GM23338 (cell line): Measurements from ENCODE around the gene THSD4.

Experiments used
- CREB1 ChIP-seq: fragments of 250-450 bp; sonication (Bioruptor Pico); IDR thresholded peaks from 2 replicates; pipeline ENCODE4 v1.5.0; 2020; ENCODE audit warnings: low read depth, mild to moderate bottlenecking, moderate library complexity
- EZH2 ChIP-seq: fragments of 200-600 bp; sonication (generic); IDR thresholded peaks from one replicate; pipeline ENCODE4 v1.8.0; 2017; ENCODE audit warnings: antibody characterized with exemption, mild to moderate bottlenecking, low read depth; ENCODE audit not compliant: unreplicated experiment
- EZH2phosphoT487 ChIP-seq: fragments of 200-600 bp; sonication (generic); IDR thresholded peaks from one replicate; pipeline ENCODE4 v1.8.1; 2018; ENCODE audit warnings: antibody characterized with exemption; ENCODE audit not compliant: unreplicated experiment
- POLR2AphosphoS5 ChIP-seq: IDR thresholded peaks from 2 replicates; pipeline ENCODE4 v1.6.1; 2016; ENCODE audit warnings: antibody characterized with exemption, low read depth
- STAT1 ChIP-seq: IDR thresholded peaks from one replicate; pipeline ENCODE4 v1.6.1; 2016; ENCODE audit warnings: antibody characterized with exemption; ENCODE audit not compliant: unreplicated experiment
- ZNF331 ChIP-seq: fragments of 250-450 bp; sonication (Bioruptor Pico); IDR thresholded peaks from 2 replicates; pipeline ENCODE4 v1.5.0; 2020; ENCODE audit warnings: low read depth, mild to moderate bottlenecking, moderate library complexity
- TF ChIP-seq, protein P1 (sequence below), 2 experiments: fragments of 200-600 bp in 1 of 2; sonication (generic) in 1 of 2; conservative IDR thresholded peaks; 2 replicates each; pipeline versions ENCODE4 v1.5.1 to v1.6.1; 2016 to 2017; ENCODE audit warnings: antibody characterized with exemption in 2 of 2, low read depth in 2 of 2, mild to moderate bottlenecking in 2 of 2, moderate library complexity in 1 of 2
- TF ChIP-seq, protein P2 (sequence below): IDR thresholded peaks from one replicate; pipeline ENCODE4 v1.6.1; 2018; ENCODE audit warnings: antibody characterized with exemption; ENCODE audit not compliant: unreplicated experiment
- TF ChIP-seq, protein P3 (sequence below): IDR thresholded peaks from 2 replicates; pipeline ENCODE4 v1.6.1; 2016; ENCODE audit warnings: antibody characterized with exemption

DNA sequence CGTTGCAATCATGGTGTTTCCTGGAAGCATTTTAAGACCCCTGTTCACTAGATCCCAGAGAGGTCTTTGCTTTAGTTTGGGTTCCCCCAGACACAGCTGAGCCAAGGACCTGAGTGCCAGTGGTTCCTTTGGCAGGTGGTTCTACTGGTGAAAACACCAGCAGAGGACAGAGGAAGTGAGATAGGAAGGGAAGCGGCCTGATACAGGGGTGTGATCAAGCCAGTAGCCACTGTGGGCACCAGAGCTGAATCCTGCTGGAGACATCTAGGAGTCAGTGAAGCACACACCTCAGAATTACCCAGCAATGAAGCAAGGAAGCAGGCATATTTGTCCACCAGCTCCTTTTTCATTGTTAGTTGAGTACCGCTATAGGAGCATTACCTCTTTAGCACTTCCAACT lies 451.9 kb downstream of the THSD4 start:
- no peak for TF ChIP-seq EZH2phosphoT487
- TF ChIP-seq EZH2: no peak
- TF ChIP-seq, protein P1, sequence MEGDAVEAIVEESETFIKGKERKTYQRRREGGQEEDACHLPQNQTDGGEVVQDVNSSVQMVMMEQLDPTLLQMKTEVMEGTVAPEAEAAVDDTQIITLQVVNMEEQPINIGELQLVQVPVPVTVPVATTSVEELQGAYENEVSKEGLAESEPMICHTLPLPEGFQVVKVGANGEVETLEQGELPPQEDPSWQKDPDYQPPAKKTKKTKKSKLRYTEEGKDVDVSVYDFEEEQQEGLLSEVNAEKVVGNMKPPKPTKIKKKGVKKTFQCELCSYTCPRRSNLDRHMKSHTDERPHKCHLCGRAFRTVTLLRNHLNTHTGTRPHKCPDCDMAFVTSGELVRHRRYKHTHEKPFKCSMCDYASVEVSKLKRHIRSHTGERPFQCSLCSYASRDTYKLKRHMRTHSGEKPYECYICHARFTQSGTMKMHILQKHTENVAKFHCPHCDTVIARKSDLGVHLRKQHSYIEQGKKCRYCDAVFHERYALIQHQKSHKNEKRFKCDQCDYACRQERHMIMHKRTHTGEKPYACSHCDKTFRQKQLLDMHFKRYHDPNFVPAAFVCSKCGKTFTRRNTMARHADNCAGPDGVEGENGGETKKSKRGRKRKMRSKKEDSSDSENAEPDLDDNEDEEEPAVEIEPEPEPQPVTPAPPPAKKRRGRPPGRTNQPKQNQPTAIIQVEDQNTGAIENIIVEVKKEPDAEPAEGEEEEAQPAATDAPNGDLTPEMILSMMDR (conservative IDR thresholded peaks at IDR 0.05; ENCODE audit: low read depth in 2 of 2): no peak
- TF ChIP-seq, protein P2, sequence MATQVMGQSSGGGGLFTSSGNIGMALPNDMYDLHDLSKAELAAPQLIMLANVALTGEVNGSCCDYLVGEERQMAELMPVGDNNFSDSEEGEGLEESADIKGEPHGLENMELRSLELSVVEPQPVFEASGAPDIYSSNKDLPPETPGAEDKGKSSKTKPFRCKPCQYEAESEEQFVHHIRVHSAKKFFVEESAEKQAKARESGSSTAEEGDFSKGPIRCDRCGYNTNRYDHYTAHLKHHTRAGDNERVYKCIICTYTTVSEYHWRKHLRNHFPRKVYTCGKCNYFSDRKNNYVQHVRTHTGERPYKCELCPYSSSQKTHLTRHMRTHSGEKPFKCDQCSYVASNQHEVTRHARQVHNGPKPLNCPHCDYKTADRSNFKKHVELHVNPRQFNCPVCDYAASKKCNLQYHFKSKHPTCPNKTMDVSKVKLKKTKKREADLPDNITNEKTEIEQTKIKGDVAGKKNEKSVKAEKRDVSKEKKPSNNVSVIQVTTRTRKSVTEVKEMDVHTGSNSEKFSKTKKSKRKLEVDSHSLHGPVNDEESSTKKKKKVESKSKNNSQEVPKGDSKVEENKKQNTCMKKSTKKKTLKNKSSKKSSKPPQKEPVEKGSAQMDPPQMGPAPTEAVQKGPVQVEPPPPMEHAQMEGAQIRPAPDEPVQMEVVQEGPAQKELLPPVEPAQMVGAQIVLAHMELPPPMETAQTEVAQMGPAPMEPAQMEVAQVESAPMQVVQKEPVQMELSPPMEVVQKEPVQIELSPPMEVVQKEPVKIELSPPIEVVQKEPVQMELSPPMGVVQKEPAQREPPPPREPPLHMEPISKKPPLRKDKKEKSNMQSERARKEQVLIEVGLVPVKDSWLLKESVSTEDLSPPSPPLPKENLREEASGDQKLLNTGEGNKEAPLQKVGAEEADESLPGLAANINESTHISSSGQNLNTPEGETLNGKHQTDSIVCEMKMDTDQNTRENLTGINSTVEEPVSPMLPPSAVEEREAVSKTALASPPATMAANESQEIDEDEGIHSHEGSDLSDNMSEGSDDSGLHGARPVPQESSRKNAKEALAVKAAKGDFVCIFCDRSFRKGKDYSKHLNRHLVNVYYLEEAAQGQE: no peak
- TF ChIP-seq ZNF331: no peak
- TF ChIP-seq POLR2AphosphoS5: no peak
- no peak for TF ChIP-seq CREB1 (CRISPR knock-in tag)
- TF ChIP-seq, protein P3, sequence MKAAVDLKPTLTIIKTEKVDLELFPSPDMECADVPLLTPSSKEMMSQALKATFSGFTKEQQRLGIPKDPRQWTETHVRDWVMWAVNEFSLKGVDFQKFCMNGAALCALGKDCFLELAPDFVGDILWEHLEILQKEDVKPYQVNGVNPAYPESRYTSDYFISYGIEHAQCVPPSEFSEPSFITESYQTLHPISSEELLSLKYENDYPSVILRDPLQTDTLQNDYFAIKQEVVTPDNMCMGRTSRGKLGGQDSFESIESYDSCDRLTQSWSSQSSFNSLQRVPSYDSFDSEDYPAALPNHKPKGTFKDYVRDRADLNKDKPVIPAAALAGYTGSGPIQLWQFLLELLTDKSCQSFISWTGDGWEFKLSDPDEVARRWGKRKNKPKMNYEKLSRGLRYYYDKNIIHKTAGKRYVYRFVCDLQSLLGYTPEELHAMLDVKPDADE: no peak
- no peak for TF ChIP-seq STAT1
